Upper lobe of right lung (tissue), 1 donor: ENCODE measurements around the gene TBX4. TPM values are rescaled to one million over a fixed set of nuclear protein-coding genes. Genes with fewer than 3 reads are reported as not detected.
A peak's percentile ranks its signal among the peaks of the same experiment; 100 is the strongest.

ENCODE experiments used
- ATAC-seq: fragments of 200-7000 bp; cut with Tn5 transposase; one replicate; pipeline ENCODE4 v1.9.1; 2020; ENCODE audit warnings: mild to moderate bottlenecking, moderate library complexity
- DNase-seq: peaks from one replicate; pipeline ENCODE4 v3.0.0-alpha.2; 2020
- H3K27ac ChIP-seq: fragments of 200-600 bp; one replicate; pipeline ENCODE4 v1.8.0; 2022
- H3K27me3 ChIP-seq: fragments of 200-600 bp; one replicate; pipeline ENCODE4 v1.8.0; 2022; ENCODE audit warnings: mild to moderate bottlenecking
- H3K36me3 ChIP-seq: fragments of 200-600 bp; one replicate; pipeline ENCODE4 v1.8.0; 2022
- H3K4me1 ChIP-seq: fragments of 200-600 bp; one replicate; pipeline ENCODE4 v1.8.0; 2022
- H3K4me3 ChIP-seq: fragments of 200-600 bp; one replicate; pipeline ENCODE4 v1.8.0; 2022; ENCODE audit warnings: mild to moderate bottlenecking
- H3K9me3 ChIP-seq: fragments of 200-600 bp; one replicate; pipeline ENCODE4 v1.8.0; 2022
- intact Hi-C: fragments of 100-400 bp; cut with DNase I; formaldehyde crosslinking; loops from one replicate; pipeline ENCODE4 v1.11.0; 2022
- total RNA-seq: library from RNA; stranded (reverse); fragmentation: NEBNext Ultra II Directional; extraction: Animal tissue kit (Norgen Biotek cat#: 25700); gene quantifications from one replicate; pipeline ENCODE4 v1.2.1, GENCODE V29; 2021
- TF ChIP-seq, protein P1 (sequence below): fragments of 200-600 bp; IDR thresholded peaks from one replicate; pipeline ENCODE4 v1.8.0; 2022; ENCODE audit warnings: antibody characterized with exemption
- donor health status: DM: no; HTN: yes; CAD: no; lungs with severe emphysema.

Gene TBX4
- total RNA-seq, 1 donor from 2014 or later = 28.6 TPM

GRCh38 chr17:61477204-61477834 is 25.1 kb downstream of the TBX4 start:
- intact Hi-C loops = no loop called here
- H3K27me3 ChIP-seq = no peaks in the 10 kb centered on the region
- no peaks in the 10 kb centered on the region for H3K36me3 ChIP-seq
- ATAC-seq (no peak), DNase-seq (peak; percentile 58)
- no peak overlapping the region for H3K4me3 ChIP-seq
- peak overlapping the region; percentile 37 for H3K27ac ChIP-seq
- H3K9me3 ChIP-seq = no peaks in the 10 kb centered on the region
- no peaks in the 10 kb centered on the region for H3K4me1 ChIP-seq
- TF ChIP-seq, protein P1, sequence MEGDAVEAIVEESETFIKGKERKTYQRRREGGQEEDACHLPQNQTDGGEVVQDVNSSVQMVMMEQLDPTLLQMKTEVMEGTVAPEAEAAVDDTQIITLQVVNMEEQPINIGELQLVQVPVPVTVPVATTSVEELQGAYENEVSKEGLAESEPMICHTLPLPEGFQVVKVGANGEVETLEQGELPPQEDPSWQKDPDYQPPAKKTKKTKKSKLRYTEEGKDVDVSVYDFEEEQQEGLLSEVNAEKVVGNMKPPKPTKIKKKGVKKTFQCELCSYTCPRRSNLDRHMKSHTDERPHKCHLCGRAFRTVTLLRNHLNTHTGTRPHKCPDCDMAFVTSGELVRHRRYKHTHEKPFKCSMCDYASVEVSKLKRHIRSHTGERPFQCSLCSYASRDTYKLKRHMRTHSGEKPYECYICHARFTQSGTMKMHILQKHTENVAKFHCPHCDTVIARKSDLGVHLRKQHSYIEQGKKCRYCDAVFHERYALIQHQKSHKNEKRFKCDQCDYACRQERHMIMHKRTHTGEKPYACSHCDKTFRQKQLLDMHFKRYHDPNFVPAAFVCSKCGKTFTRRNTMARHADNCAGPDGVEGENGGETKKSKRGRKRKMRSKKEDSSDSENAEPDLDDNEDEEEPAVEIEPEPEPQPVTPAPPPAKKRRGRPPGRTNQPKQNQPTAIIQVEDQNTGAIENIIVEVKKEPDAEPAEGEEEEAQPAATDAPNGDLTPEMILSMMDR = no peak

DNA sequence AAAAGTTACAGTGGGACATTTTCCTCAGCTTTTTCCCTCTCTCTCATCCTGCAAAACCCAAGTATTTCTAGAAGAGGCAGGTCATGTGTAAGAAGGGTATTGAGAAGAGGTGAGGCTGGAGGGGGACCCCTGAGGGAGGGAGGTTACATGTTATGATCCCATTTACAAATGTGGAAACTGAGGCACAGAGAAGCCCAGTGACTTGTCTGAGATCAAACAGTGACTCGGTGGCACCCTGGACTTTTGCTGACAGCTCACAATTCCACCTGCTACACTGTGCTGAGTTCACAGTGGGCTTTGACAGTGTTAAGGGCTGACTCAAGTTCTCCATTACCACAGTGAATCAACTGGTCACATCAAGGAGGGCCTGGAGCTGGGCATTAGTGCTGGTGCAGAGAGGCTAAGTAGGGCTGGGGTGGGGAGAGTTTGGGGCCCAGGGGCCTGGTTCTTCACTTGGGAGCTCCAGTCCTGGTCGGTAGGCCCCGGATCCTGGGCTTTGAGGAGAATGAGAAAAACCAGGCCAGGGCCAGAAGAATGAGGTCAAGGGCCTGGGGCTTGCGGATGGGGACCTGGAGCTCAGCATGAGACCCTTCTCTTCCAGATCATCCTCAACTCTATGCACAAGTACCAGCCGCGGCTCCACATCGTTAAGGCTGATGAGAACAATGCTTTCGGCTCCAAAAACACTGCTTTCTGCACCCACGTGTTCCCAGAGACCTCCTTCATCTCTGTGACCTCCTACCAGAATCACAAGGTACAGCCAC is 26.0 kb downstream of the TBX4 start:
- intact Hi-C loops = no loop called here
- H3K9me3 ChIP-seq = no peaks in the 10 kb centered on the region
- DNase-seq = peak; percentile 30
- no peak overlapping the region for H3K27ac ChIP-seq
- H3K27me3 ChIP-seq = no peaks in the 10 kb centered on the region
- no peak overlapping the region for H3K4me3 ChIP-seq
- no peak for ATAC-seq
- TF ChIP-seq, protein P1 = no peak
- H3K36me3 ChIP-seq = no peaks in the 10 kb centered on the region
- no peaks in the 10 kb centered on the region for H3K4me1 ChIP-seq

DNA sequence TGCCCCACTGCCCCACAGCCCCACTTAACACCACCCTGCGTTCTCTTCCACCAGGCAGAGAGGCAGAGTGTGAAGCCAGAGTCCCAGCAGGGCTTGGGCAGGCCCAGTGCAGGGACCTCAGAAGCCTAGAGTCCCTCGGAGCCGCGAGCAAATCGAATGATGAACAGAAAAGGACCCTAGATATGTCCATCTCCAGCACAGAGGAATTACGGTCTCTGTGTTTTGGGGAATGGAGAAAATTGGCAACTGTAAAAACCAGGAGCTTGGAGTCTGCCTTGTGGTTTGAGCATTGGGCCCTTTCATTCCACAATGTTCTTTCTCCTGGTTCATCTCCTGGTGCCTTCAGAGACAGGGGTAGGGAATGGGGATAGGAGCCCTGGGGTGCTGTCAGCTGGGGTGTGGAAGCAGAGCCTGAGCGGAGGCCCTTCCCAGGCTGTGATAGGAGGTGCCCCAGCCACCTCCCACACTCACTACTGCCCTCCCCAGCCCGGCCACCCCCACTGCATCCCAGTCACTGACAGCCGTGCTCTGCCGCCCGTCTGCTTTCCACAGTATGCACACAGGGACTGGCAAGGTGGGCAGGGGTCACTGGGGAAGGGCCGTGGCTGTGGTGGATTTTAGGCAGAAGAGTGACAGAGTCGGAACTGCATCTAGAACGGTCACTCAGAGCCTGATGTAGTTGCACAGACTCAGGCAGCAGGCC is 26.7 kb downstream of the TBX4 start:
- Histone ChIP-seq H3K27ac (no peak overlapping the region), H3K36me3 (no peaks in the 10 kb centered on the region), H3K9me3 (no peaks in the 10 kb centered on the region), H3K27me3 (no peaks in the 10 kb centered on the region), H3K4me1 (no peaks in the 10 kb centered on the region), H3K4me3 (no peak overlapping the region)
- ATAC-seq = no peak
- DNase-seq = no peak
- intact Hi-C loops = no loop called here
- TF ChIP-seq, protein P1 = no peak

GRCh38 chr17:61479493-61480413 is 27.5 kb downstream of the TBX4 start:
- Histone ChIP-seq H3K27ac (no peak overlapping the region), H3K27me3 (no peaks in the 10 kb centered on the region), H3K36me3 (no peaks in the 10 kb centered on the region), H3K4me1 (no peaks in the 10 kb centered on the region), H3K9me3 (no peaks in the 10 kb centered on the region), H3K4me3 (no peak overlapping the region)
- ATAC-seq = no peak
- intact Hi-C loops = no loop called here
- TF ChIP-seq, protein P1 = no peak
- DNase-seq = no peak

DNA sequence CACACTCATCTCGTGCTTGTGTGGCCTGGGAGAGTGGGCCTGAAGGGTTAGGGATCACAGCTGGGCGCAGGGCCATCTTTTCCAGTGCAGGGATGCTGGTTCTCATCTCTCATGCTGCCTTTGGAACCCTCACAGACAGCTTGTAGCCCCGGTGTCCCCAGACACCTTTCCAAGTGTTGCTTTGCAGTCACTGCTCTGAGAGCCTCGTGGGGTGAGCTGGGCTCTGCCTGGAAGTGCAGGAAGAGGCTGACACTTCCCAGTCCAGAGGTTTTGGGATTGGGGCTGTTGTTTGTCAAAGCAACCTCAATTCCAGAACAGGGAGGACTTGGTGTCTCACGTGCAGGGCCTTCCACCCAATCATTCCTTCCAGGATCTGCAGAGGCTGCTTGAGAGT is 28.2 kb downstream of the TBX4 start:
- H3K27me3 ChIP-seq = no peaks in the 10 kb centered on the region
- no peaks in the 10 kb centered on the region for H3K4me1 ChIP-seq
- no peak overlapping the region for H3K27ac ChIP-seq
- DNase-seq (no peak), ATAC-seq (no peak)
- H3K4me3 ChIP-seq = no peak overlapping the region
- no peaks in the 10 kb centered on the region for H3K9me3 ChIP-seq
- intact Hi-C loops = no loop called here
- no peaks in the 10 kb centered on the region for H3K36me3 ChIP-seq
- TF ChIP-seq, protein P1 = no peak
